HG03108 (cell line): ENCODE results near the gene NLGN4X.

Experiments
- ATAC-seq: cut with Tn5 transposase; IDR thresholded peaks from one replicate; pipeline ENCODE4 v1.9.1; 2021; ENCODE audit warnings: moderate library complexity; ENCODE audit not compliant: unreplicated experiment

The NLGN4X gene

GRCh38 chrX:6159468-6159867, 69.2 kb downstream of the NLGN4X start:
- no peak for ATAC-seq

GRCh38 chrX:6151971-6152370, 76.7 kb downstream of the NLGN4X start:
- no peak for ATAC-seq

DNA sequence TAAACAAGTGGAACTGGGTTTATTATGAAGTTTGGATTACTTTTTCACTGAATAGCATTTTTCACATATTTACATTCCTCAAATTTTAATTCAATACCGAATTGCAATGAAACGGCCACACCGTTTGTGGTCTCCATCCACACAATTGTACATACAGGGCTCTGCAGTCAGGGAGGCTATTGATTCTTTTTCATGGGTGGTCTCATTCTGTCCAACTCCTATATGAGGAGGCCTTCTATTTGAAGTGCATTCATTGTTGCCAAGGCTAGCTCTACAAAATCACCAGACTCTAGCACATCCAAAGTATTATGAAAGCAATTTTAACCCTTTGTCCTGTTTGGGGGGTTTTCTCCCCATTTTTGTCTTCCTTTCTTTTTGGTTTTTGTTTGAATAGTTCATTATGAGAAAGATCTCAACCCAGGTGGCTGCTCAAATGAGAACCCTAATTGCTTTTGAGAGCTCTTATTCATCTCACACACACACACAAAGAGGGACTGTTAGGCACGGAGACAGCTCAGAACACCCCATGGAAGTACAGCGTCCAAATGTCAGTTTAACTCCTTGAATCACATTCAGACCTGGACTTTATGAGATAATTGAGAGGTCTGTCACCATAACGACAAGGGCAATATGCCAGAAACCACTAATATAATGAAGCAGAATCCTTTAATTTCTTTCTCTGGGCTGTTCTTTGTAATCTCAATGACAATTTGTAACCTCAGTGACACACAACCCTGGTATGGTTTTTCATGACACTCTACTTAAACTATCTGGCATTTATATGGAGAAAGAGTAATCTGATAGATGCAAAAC, 79.4 kb downstream of the NLGN4X start:
- ATAC-seq: no peak

DNA sequence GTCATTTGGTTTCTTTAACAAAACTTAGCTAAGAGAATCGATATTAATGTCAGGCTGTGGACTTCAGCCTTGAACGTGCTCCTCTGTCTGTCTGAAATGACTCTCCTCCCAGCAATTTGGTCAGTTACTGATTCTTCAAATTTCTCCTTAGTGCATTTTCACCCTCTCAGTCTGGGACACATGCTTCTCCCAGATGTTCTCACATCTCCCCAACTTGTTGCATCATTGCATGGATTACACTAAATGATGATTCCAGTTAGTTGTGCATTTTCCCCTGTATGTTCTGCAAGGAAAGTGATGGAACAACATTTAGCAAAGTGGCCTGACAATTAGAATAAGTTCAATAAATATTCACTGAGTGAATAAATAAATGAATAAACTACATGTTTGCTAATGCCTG, 94.4 kb downstream of the NLGN4X start:
- ATAC-seq: no peak

GRCh38 chrX:6132970-6133369, 95.7 kb downstream of the NLGN4X start:
- no peak for ATAC-seq

DNA sequence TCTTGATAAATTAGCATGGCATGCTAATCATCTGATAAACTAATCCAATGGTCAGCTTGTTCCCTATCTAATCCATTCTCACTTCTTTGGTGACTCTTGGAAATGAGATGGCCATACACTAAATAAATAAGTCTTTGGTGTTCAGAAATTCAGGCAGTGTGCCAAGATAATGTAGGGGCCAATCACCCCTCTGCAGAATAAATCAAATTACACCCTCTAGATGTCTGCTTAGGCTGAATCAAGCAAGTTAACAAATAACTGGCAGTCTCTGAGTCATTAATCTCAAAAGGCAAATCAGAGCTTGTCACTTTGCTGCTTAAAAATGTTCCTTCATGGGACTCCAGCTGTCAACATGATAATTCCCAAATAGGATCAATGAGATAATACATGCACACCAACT, 97.4 kb downstream of the NLGN4X start:
- no peak for ATAC-seq

DNA sequence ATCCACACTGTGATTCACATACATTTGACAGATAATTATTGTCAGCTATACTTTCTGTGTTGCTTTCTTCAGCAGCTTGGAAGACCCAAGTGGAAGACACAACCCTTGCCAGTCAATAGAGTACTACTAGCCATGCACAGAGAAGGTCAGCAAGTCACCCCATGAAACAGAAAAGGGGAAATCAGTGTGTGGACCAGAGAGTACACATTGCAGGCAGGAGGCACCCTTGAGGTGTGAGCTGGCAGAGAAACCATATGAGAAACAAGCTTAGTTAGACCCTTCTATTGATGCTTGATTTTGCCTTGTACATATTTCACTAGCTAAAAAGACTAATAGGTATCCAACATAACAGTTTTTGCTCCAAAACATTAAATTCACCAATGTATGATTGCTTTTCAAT, 99.5 kb downstream of the NLGN4X start:
- ATAC-seq: no peak

DNA sequence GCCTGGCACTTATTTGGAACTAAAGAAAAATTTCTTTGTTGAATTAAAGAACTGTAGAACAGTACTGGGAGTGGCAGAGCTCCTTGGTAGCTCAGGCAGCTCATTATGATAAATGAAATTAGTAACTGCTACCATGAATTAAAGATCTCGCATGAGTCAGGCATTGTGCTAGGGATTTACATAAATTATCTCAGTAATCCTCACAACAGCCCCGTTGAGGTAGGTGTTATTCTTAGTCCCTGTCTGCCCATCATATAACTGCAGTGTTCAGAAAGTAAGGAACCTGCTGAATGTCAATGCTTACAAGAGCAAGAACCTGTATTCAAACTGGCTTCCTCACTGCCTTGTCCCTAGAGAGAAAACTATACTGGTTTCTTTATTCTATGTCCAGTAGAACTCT, 108.3 kb downstream of the NLGN4X start:
- ATAC-seq: no peak

GRCh38 chrX:6095469-6095868, 133.2 kb downstream of the NLGN4X start:
- ATAC-seq: no peak

GRCh38 chrX:6074532-6074931, 154.1 kb downstream of the NLGN4X start:
- ATAC-seq: no peak

DNA sequence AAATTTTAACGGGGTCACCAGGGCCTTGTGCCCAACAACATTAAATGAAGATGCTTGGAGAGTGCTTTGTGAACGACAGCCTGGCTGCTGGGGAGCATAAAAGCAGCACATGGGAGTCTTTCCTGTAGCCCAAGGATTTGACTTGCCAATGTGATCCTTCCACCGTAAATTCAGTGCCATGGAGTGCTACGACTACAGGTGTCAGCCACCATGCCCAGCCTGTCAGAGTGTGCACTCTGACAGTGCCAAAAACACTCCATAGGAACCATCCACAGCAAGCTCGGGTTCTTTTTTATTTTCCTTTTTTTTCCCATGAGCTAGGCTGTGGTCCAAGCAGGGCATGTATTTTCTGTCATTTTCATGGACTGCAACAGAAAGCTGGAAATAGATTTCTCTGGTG, 156.9 kb downstream of the NLGN4X start:
- no peak for ATAC-seq

- ATAC-seq: no peak
These were observed 161.1 kb downstream of the NLGN4X start for GRCh38 chrX:6067600-6067999.

DNA sequence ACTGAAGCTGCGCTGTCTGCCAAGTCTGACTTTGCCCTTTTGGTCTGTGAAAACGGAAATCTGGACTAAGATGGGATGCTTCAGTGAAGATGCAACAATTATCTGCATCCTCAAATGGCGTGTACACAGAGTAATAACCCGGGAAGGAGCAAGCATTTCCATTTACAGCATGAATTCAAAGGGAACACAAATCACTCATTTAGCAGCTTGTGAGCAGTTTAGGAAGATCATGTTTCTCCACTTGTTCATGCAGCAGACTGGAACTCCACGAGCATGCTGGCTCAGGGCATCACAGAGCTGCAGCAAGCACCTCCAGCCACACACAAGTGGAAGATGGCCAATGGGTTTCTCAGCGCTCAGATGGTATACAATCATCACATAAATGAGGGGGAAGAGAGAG, 175.5 kb downstream of the NLGN4X start:
- ATAC-seq: no peak

- no peak for ATAC-seq
These were observed 176.4 kb downstream of the NLGN4X start for GRCh38 chrX:6052111-6052745.

- ATAC-seq: no peak
These were observed 179.5 kb downstream of the NLGN4X start for GRCh38 chrX:6049132-6049531.

- ATAC-seq: no peak
These were observed 187.0 kb downstream of the NLGN4X start for GRCh38 chrX:6041630-6042029.

- no peak for ATAC-seq
These were observed 199.7 kb downstream of the NLGN4X start for GRCh38 chrX:6029014-6029413.

- no peak for ATAC-seq
These were observed 201.7 kb downstream of the NLGN4X start for GRCh38 chrX:6026980-6027379.

- ATAC-seq: no peak
These were observed 202.2 kb downstream of the NLGN4X start for GRCh38 chrX:6026429-6026828.

DNA sequence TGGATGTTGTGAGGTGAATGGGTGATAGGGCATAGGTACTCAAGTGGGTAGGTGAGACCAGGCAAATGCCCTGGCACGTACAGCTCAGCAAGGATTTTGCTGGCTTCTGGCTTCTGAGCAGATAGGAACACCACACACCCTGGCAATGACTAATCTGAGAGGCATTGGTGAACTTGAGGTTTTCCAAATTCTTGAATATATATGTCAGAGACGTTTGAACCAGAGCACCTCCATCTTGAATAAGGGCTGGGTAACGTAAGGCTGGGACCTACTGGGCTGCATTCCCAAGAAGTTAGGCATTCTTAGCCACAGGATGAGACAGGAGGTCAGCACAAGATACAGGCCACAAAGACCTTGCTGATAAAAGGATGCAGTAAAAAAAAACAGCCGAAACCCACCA, 204.5 kb downstream of the NLGN4X start:
- no peak for ATAC-seq

DNA sequence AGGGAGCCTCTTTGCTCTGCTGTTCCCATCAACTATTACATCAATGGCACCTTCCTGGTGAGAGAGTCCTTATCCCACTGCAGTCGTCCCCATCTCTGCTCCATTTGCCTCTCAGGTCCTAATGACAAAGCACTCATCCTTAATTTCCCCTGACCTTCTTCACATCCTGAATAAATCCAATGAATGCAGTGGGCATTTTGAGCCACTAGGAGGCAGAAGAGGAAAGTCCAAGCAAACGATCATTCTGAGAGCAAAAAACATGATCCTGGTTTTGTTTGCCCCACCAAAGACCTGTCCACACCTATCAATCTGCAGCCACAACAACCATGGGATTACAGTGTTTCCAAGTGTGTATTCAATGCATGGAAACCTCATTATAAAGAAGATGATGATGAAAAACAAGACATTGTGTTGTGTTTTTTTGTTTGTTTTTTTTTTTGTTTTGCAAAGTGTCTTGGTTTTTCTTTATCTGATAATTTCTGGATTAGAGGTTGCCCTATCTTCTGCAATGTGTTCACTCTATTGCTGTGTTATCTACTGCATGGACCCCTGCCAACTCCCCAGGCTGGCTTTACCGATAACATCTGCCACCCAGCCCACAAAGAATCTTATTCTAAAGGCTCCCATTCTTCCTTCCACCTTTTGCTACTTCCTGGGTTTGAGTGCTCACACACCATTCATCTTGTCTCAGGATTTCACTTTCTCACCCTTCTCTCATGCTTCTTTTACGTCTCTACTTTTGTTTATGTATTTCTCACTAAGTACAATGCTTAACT, 207.2 kb downstream of the NLGN4X start:
- ATAC-seq: no peak

- no peak for ATAC-seq
These were observed 209.6 kb downstream of the NLGN4X start for GRCh38 chrX:6019076-6019475.
